GM23248 (cell line): Measurements from ENCODE around the gene CATSPER4. TPM values are rescaled to one million over a fixed set of nuclear protein-coding genes. Genes with fewer than 3 reads are reported as not detected.

Experiments
- DNase-seq: peaks from one replicate; pipeline ENCODE4 v3.0.0-alpha.2; 2015
- H2AFZ ChIP-seq: fragments of 200-600 bp; sonication (generic); 2 replicates; pipeline ENCODE4 v1.6.1; 2016; ENCODE audit warnings: antibody characterized with exemption
- H3F3A ChIP-seq: fragments of 200-600 bp; sonication (generic); 2 replicates; pipeline ENCODE4 v1.6.1; 2016; ENCODE audit warnings: mild to moderate bottlenecking, antibody characterized with exemption, mixed run types; ENCODE audit not compliant: insufficient read depth
- H3K27ac ChIP-seq: fragments of 200-600 bp; sonication (generic); 2 replicates; pipeline ENCODE4 v1.5.1; 2016; ENCODE audit warnings: mild to moderate bottlenecking
- H3K27me3 ChIP-seq: fragments of 200-600 bp; sonication (generic); replicated peaks from 2 replicates; pipeline ENCODE4 v1.6.1; 2016; ENCODE audit warnings: mild to moderate bottlenecking; ENCODE audit not compliant: insufficient read depth
- H3K36me3 ChIP-seq: fragments of 200-600 bp; sonication (generic); 2 replicates; pipeline ENCODE4 v1.6.1; 2016; ENCODE audit warnings: low read depth, mild to moderate bottlenecking
- H3K4me1 ChIP-seq: fragments of 200-600 bp; sonication (generic); 2 replicates; pipeline ENCODE4 v1.6.1; 2016; ENCODE audit warnings: mild to moderate bottlenecking; ENCODE audit not compliant: insufficient read depth
- H3K4me2 ChIP-seq: fragments of 200-600 bp; sonication (generic); one replicate; pipeline ENCODE4 v1.6.1; 2016; ENCODE audit warnings: mild to moderate bottlenecking; ENCODE audit not compliant: unreplicated experiment
- H3K4me3 ChIP-seq: fragments of 200-600 bp; sonication (generic); 2 replicates; pipeline ENCODE4 v1.5.1; 2016; ENCODE audit warnings: mild to moderate bottlenecking
- H3K79me2 ChIP-seq: fragments of 200-600 bp; sonication (generic); 2 replicates; pipeline ENCODE4 v1.6.1; 2016; ENCODE audit warnings: mild to moderate bottlenecking; ENCODE audit not compliant: insufficient read depth
- H3K9ac ChIP-seq: fragments of 200-600 bp; sonication (generic); 2 replicates; pipeline ENCODE4 v1.6.1; 2016; ENCODE audit warnings: mild to moderate bottlenecking
- H3K9me2 ChIP-seq: fragments of 200-600 bp; sonication (generic); 2 replicates; pipeline ENCODE4 v1.6.1; 2016; ENCODE audit warnings: mixed run types, mild to moderate bottlenecking, moderate library complexity; ENCODE audit not compliant: insufficient read depth
- H3K9me3 ChIP-seq: fragments of 200-600 bp; sonication (generic); one replicate; pipeline ENCODE4 v1.6.1; 2017; ENCODE audit warnings: low read depth
- H4K20me1 ChIP-seq: fragments of 200-600 bp; sonication (generic); 2 replicates; pipeline ENCODE4 v1.6.0; 2016; ENCODE audit not compliant: insufficient read depth
- EZH2 ChIP-seq: fragments of 200-600 bp; sonication (generic); IDR thresholded peaks from 2 replicates; pipeline ENCODE4 v1.6.1; 2018; ENCODE audit warnings: antibody characterized with exemption, mild to moderate bottlenecking; ENCODE audit not compliant: insufficient read depth, poor library complexity, severe bottlenecking
- EZH2phosphoT487 ChIP-seq: fragments of 200-600 bp; sonication (generic); IDR thresholded peaks from 2 replicates; pipeline ENCODE4 v1.6.1; 2018; ENCODE audit warnings: antibody characterized with exemption, moderate library complexity, mild to moderate bottlenecking, low read depth; ENCODE audit not compliant: insufficient read depth
- WGBS, 2 experiments: methylation state at CpG; one replicate each; pipeline ENCODE4 v1.1.6; 2015 to 2017; ENCODE audit warnings: low lambda C conversion rate in 2 of 2, low coverage in 1 of 2; ENCODE audit errors: missing lambda C conversion rate in 2 of 2; 5-methylcytosine and 5-hydroxymethylcytosine counted together
- in situ Hi-C: fragments of 300-500 bp; cut with MboI; formaldehyde crosslinking; loops from 2 replicates; pipeline ENCODE4 v1.15.0; 2020
- polyA plus RNA-seq: library from polyadenylated mRNA; unstranded; fragments of >200 nt; fragmentation: Nextera tagmentation; extraction: Ambion mirVana; gene quantifications from 2 replicates; pipeline ENCODE4 v1.2.1, GENCODE V29; 2016
- total RNA-seq: library from RNA; depleted of rRNA; stranded (reverse); fragments of >200 nt; shearing (Covaris generic); gene quantifications from 2 replicates; pipeline ENCODE4 v1.2.3, GENCODE V29; 2014

The CATSPER4 gene
- total and polyA plus RNA-seq, 2 experiments from 2014 or later: not detected

DNA sequence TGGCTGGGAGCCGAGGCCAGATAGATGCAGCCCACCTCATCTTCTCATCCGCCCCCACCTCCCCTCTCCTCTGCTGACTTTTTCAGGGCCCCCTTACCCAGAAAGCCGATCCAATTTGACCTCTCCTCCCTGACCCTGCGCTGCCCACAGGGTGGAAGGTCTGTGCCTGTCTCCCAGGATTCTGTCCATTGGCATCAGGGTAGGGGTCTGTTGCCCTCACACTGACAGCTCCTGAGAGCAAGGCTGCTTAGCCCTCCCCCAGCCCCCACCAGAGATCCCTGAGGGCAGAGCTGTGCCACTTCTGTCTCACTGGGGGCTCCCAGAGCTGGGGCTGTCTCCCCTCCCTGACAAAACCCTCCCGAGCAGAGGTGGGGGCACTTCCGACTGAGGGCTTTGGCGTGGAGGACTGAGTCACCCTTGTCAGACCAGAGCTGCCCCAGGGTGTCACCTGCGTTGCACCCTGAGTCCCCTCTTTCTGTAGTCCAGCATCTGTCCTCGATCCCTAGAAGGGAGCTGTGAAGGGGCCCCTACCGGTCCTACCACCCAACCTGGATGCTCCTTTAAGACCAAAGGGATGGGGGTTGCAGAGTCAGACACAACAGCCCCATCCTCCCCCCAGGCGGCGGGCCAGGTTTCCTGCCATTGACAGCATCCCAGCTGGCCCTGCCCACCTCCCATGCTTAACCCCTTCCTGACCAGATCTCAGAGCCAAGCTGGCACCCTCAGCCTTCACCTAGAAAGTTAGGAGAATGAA, 33.9 kb upstream of the CATSPER4 start:
- no peak for DNase-seq
- Histone ChIP-seq H3K36me3 (no peaks in the 10 kb centered on the region), H3K27me3 (peaks cover 22% of the 10 kb centered on the region), H3K79me2 (no peaks in the 10 kb centered on the region), H3K27ac (no peak overlapping the region), H3K9me2 (no peaks in the 10 kb centered on the region), H3K9me3 (no peaks in the 10 kb centered on the region), H3K4me1 (no peaks in the 10 kb centered on the region), H3F3A (no peaks in the 10 kb centered on the region), H3K4me3 (no peak overlapping the region), H3K4me2 (no peak overlapping the region), H4K20me1 (no peaks in the 10 kb centered on the region), H2AFZ (no peak overlapping the region), H3K9ac (no peak overlapping the region)
- WGBS, 2 experiments: 27 to 31% methylated on average over 12 of the region's 12 CpGs
- TF ChIP-seq EZH2phosphoT487: no peak
- TF ChIP-seq EZH2: no peak
- in situ Hi-C loops: no loop called here

- Histone ChIP-seq H3K4me2 (no peak overlapping the region), H2AFZ (no peak overlapping the region), H3K27ac (no peak overlapping the region), H3K9me2 (no peaks in the 10 kb centered on the region), H4K20me1 (no peaks in the 10 kb centered on the region), H3F3A (no peaks in the 10 kb centered on the region), H3K4me1 (no peaks in the 10 kb centered on the region), H3K9ac (no peak overlapping the region), H3K9me3 (no peaks in the 10 kb centered on the region), H3K36me3 (no peaks in the 10 kb centered on the region), H3K79me2 (no peaks in the 10 kb centered on the region), H3K4me3 (no peak overlapping the region), H3K27me3 (peaks cover 14% of the 10 kb centered on the region)
- WGBS, 2 experiments: 83 to 84% methylated on average over 5 of the region's 5 CpGs
- TF ChIP-seq EZH2phosphoT487: no peak
- TF ChIP-seq EZH2: no peak
- in situ Hi-C loops: no loop called here
- DNase-seq: no peak
Observed at GRCh38 chr1:26158271-26158907, 32.0 kb upstream of the CATSPER4 start.

- H3K4me1 ChIP-seq: no peaks in the 10 kb centered on the region
- no peaks in the 10 kb centered on the region for H3F3A ChIP-seq
- H3K9ac ChIP-seq: no peak within 1 kb of the TSS
- H3K36me3 ChIP-seq: no peaks in the 10 kb centered on the region
- H3K4me3 ChIP-seq: no peak within 1 kb of the TSS
- TF ChIP-seq EZH2: no peak
- TF ChIP-seq EZH2phosphoT487: no peak
- H3K9me2 ChIP-seq: no peaks in the 10 kb centered on the region
- H3K4me2 ChIP-seq: no peak within 1 kb of the TSS
- in situ Hi-C loops: no loop called here
- no peaks in the 10 kb centered on the region for H3K79me2 ChIP-seq
- H2AFZ ChIP-seq: no peak within 1 kb of the TSS
- H3K9me3 ChIP-seq: no peaks in the 10 kb centered on the region
- 53 to 72% methylated on average over 6 of the region's 6 CpGs for WGBS, 2 experiments
- no peak within 1 kb of the TSS for H3K27ac ChIP-seq
- no peak for DNase-seq
- H3K27me3 ChIP-seq: peaks cover 16% of the 10 kb centered on the region
- H4K20me1 ChIP-seq: no peaks in the 10 kb centered on the region
Observed at GRCh38 chr1:26158908-26159742, 31.3 kb upstream of the CATSPER4 start, which contains the start of gene FAM110D. Gene FAM110D (plus strand): TSS chr1:26159079. CDS start chr1:26161292, 2,213 bp downstream.

DNA sequence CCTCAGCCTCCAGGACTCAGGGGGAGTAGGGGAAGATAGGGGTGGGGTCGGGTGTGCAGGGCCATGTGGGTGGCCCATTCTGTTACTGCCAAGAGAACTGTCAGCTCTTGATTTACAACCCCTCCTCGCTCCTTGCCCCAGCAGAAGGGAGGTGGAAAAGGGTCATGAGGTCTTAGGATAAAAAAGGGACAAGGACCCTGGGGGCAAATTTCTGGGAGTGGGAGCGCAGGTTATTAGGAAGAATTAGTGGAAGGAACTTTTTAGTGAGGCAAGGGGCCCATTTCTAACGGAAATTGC, 30.7 kb upstream of the CATSPER4 start:
- H3K27ac ChIP-seq: no peak overlapping the region
- no peaks in the 10 kb centered on the region for H3K79me2 ChIP-seq
- no peaks in the 10 kb centered on the region for H3K36me3 ChIP-seq
- H2AFZ ChIP-seq: no peak overlapping the region
- no peak overlapping the region for H3K4me2 ChIP-seq
- no peak overlapping the region for H3K4me3 ChIP-seq
- no peaks in the 10 kb centered on the region for H3K9me2 ChIP-seq
- H3K4me1 ChIP-seq: no peaks in the 10 kb centered on the region
- no peaks in the 10 kb centered on the region for H3F3A ChIP-seq
- H3K9ac ChIP-seq: no peak overlapping the region
- TF ChIP-seq EZH2phosphoT487: no peak
- TF ChIP-seq EZH2: no peak
- no peaks in the 10 kb centered on the region for H3K9me3 ChIP-seq
- DNase-seq: no peak
- in situ Hi-C loops: no loop called here
- no peaks in the 10 kb centered on the region for H4K20me1 ChIP-seq
- WGBS, 2 experiments: 73 to 94% methylated on average over 3 to 4 of the region's 4 CpGs
- H3K27me3 ChIP-seq: peaks cover 16% of the 10 kb centered on the region
